Testis (tissue), 3 donors: ENCODE results near the gene PHIP. TPM values are rescaled to one million over a fixed set of nuclear protein-coding genes. Genes with fewer than 3 reads are reported as not detected.

Experiments used
- DNase-seq: peaks from one replicate; pipeline ENCODE4 v3.0.0-alpha.2; 2019
- H3K27ac ChIP-seq, 2 donors: fragments of 200-600 bp; sonication (generic); one replicate each; pipeline ENCODE4 v1.5.1; 2019
- H3K27me3 ChIP-seq: fragments of 200-600 bp; sonication (generic); one replicate; pipeline ENCODE4 v1.5.1; 2019
- H3K36me3 ChIP-seq: fragments of 200-600 bp; sonication (generic); one replicate; pipeline ENCODE4 v1.5.1; 2017; ENCODE audit warnings: low read depth; ENCODE audit errors: missing control alignments
- H3K4me1 ChIP-seq: fragments of 200-600 bp; sonication (generic); one replicate; pipeline ENCODE4 v1.5.1; 2019
- H3K4me3 ChIP-seq, 2 donors: fragments of 200-600 bp; sonication (generic); one replicate each; pipeline ENCODE4 v1.5.1; 2017 to 2019
- H3K9me3 ChIP-seq: fragments of 200-600 bp; sonication (generic); one replicate; pipeline ENCODE4 v1.5.1; 2017
- POLR2A ChIP-seq: fragments of 450-650 bp; IDR thresholded peaks from one replicate; pipeline ENCODE4 v1.6.1; 2017; ENCODE audit warnings: antibody characterized with exemption, mild to moderate bottlenecking, moderate library complexity
- WGBS, 2 donors: methylation state at CpG; one replicate each; pipeline ENCODE4 v1.1.5; 2018; 5-methylcytosine and 5-hydroxymethylcytosine counted together
- intact Hi-C: fragments of 100-400 bp; cut with DNase I; formaldehyde crosslinking; loops from one replicate; pipeline ENCODE4 v1.15.1; 2023; ENCODE audit warnings: low total_unique reads
- polyA plus RNA-seq: library from polyadenylated mRNA; stranded (reverse); fragments of 350-450 nt; fragmentation: Illumina TruSeq; extraction: RNeasy Lipid Tissue Mini Kit (QIAGEN cat#74804); gene quantifications from one replicate; pipeline ENCODE4 v1.2.3, GENCODE V29; 2014; ENCODE audit warnings: low read depth, low replicate concordance; ENCODE audit not compliant: insufficient read depth
- total RNA-seq, 2 donors: library from RNA; depleted of rRNA; stranded (reverse); fragments of >200 nt; gene quantifications; one replicate each; pipeline ENCODE4 v1.2.3, GENCODE V29; 2016
- TF ChIP-seq, protein P1 (sequence below), 3 experiments: fragments of 450-650 bp in 2 of 3; fragments of 200-600 bp in 1 of 3; sonication (generic) in 1 of 3; IDR thresholded peaks; one replicate each; pipeline ENCODE4 v1.5.1; 2016 to 2019; ENCODE audit warnings: antibody characterized with exemption in 3 of 3, mild to moderate bottlenecking in 2 of 3, moderate library complexity in 1 of 3

The PHIP gene
- total and polyA plus RNA-seq, 3 donors from 2014 or later: 9.0 to 43.9 (median 43.5) TPM

DNA sequence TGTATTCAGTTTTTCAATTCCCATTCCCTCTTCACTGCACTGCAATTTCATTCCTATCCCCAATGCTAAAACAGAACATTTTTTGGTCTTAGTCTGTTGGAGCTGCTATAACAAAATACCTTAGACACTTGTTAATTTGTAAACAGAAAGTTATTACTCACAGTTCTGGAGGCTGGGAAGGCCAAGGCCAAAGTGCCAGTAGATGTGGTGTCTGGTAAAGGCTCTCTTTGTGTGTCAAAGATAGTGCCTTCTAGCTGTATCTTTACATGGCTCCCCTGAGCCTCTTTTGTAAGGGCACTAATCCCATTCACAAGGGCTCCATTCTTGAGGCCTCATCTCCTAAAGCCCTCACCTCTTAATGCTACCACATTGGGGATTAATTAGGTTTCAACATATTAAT is 40.0 kb downstream of the PHIP start:
- no peak overlapping the region for H3K4me3 ChIP-seq
- H3K27me3 ChIP-seq: no peaks in the 10 kb centered on the region
- DNase-seq: no peak
- no peak overlapping the region for H3K27ac ChIP-seq
- no peaks in the 10 kb centered on the region for H3K4me1 ChIP-seq
- intact Hi-C loops: no loop called here
- no peaks in the 10 kb centered on the region for H3K36me3 ChIP-seq
- no peak for TF ChIP-seq POLR2A
- TF ChIP-seq, protein P1, sequence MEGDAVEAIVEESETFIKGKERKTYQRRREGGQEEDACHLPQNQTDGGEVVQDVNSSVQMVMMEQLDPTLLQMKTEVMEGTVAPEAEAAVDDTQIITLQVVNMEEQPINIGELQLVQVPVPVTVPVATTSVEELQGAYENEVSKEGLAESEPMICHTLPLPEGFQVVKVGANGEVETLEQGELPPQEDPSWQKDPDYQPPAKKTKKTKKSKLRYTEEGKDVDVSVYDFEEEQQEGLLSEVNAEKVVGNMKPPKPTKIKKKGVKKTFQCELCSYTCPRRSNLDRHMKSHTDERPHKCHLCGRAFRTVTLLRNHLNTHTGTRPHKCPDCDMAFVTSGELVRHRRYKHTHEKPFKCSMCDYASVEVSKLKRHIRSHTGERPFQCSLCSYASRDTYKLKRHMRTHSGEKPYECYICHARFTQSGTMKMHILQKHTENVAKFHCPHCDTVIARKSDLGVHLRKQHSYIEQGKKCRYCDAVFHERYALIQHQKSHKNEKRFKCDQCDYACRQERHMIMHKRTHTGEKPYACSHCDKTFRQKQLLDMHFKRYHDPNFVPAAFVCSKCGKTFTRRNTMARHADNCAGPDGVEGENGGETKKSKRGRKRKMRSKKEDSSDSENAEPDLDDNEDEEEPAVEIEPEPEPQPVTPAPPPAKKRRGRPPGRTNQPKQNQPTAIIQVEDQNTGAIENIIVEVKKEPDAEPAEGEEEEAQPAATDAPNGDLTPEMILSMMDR (IDR thresholded peaks at IDR 0.05): no peak
- no peaks in the 10 kb centered on the region for H3K9me3 ChIP-seq

DNA sequence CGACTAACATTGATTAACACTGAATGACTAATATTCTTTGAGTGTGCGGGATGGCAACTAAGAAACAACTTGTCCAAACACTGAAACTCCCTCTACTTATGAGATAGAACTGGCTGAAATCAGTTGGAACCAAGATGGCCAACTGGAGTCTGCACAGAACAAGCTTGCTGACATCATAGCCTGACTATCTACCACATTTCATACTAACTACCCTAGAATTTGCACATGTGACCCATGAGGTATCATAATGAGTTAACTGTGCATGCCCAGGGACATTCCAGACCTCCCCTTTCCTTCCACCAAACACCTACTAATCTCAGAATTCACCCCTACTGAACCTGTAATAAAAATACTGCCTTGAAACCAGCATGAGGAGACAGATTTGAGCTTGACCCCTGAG is 43.2 kb downstream of the PHIP start:
- TF ChIP-seq, protein P1 (IDR thresholded peaks at IDR 0.05): no peak
- no peak for TF ChIP-seq POLR2A
- DNase-seq: no peak
- H3K9me3 ChIP-seq: no peaks in the 10 kb centered on the region

DNA sequence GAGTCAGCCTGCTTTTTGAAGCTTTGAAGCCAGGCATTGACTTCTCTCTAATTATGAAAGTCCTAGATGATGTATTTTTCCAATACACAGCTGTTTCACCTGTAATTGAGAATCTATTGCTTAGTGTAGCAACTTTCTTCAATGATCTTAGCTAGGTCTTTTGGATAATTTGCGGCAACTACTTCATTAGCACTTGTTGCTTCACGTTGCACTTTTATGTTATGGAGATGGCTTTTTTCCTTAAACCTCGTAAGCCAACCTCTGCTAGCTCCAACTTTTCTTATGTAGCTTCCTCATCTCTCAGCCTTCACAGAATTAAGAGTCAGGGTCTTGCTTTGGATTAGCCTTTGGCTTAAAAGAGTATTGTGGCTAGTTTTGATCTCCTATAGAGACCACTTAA is 44.8 kb downstream of the PHIP start:
- intact Hi-C loops: no loop called here
- no peaks in the 10 kb centered on the region for H3K4me1 ChIP-seq
- H3K9me3 ChIP-seq: no peaks in the 10 kb centered on the region
- TF ChIP-seq, protein P1 (IDR thresholded peaks at IDR 0.05): no peak
- no peak for TF ChIP-seq POLR2A
- no peak overlapping the region for H3K4me3 ChIP-seq
- H3K36me3 ChIP-seq: no peaks in the 10 kb centered on the region
- no peak for DNase-seq
- WGBS, 2 donors: 97 to 98% methylated on average over 3 of the region's 3 CpGs
- H3K27me3 ChIP-seq: no peaks in the 10 kb centered on the region
- no peak overlapping the region for H3K27ac ChIP-seq

More for the DNA sequence above, 43.2 kb downstream of the PHIP start:
- no peak overlapping the region for H3K4me3 ChIP-seq
- 75 to 84% methylated on average over 2 of the region's 2 CpGs for WGBS, 2 donors
- no peaks in the 10 kb centered on the region for H3K4me1 ChIP-seq
- no peaks in the 10 kb centered on the region for H3K27me3 ChIP-seq
- intact Hi-C loops: no loop called here
- no peak overlapping the region for H3K27ac ChIP-seq
- H3K36me3 ChIP-seq: no peaks in the 10 kb centered on the region

DNA sequence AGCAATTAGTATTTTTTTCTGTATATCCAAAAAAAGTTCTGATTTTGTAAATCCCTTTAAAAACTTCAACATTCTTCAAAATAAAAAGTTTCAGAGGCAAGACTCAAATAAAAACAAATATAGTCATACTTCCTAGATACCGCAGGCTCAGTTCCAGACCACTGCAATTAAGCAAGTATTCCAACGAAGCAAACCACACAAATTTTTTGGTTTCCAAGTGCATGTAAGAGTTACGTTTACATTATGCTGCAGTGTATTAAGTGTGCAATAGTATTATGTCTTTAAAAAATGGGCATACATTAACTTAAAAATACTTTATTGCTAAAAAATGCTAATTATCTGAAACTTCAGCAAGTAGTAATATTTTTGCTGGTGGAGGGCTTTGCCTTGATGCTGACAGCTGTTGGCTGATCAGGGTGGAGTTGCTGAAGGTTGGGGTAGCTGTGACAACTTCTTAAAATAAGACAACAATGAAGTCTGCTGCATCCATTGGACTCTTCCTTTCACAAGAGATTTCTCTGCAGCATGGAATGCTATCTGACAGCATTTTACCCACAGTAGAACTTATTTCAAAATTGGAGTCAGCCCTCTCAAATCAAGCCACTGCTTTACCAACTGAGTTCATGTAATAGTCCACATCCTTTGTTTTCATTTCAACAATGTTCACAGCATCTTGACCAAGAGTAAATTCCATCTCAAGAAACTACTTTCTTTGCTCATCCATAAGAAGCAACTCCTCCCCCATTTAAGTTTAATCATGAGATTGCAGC is 46.0 kb downstream of the PHIP start:
- Histone ChIP-seq H3K27ac (no peak overlapping the region), H3K4me1 (no peaks in the 10 kb centered on the region), H3K4me3 (no peak overlapping the region), H3K9me3 (no peaks in the 10 kb centered on the region), H3K27me3 (no peaks in the 10 kb centered on the region), H3K36me3 (no peaks in the 10 kb centered on the region)
- no peak for TF ChIP-seq POLR2A
- TF ChIP-seq, protein P1 (IDR thresholded peaks at IDR 0.05): no peak
- 64 to 68% methylated on average over 3 of the region's 3 CpGs for WGBS, 2 donors
- intact Hi-C loops: no loop called here
- no peak for DNase-seq

DNA sequence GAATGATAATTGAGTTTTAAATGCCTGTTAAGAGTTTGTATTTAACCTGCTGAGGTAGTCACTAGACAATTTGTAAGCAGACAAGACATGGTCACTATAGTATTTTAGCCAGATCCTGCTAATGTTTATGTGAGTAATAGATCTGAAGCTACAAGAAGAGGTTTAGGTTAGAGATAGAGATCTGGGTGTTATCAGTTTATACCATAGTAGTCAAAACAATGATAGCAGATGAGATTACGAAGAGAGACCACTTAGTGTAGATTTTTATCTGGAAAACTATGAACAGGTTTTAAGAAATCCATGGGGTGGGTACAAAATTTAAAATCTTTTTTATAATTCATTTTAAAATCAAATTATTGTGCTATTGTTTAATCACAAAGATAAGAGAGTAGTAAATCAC is 47.5 kb downstream of the PHIP start:
- H3K4me3 ChIP-seq: no peak overlapping the region
- no peaks in the 10 kb centered on the region for H3K27me3 ChIP-seq
- no peak overlapping the region for H3K27ac ChIP-seq
- intact Hi-C loops: no loop called here
- no peak for DNase-seq
- H3K4me1 ChIP-seq: no peaks in the 10 kb centered on the region
- no peaks in the 10 kb centered on the region for H3K36me3 ChIP-seq
- H3K9me3 ChIP-seq: no peaks in the 10 kb centered on the region
- no peak for TF ChIP-seq POLR2A
- TF ChIP-seq, protein P1 (IDR thresholded peaks at IDR 0.05): no peak
- 90 to 94% methylated on average over 1 of the region's 1 CpG for WGBS, 2 donors
